ENCODE data around the gene CAD.

GRCh38 chr2:27278010-27278409 is 60.8 kb downstream of the CAD start:
- TF ChIP-seq CTCF (IDR thresholded peaks at IDR 0.05; ENCODE audit: low read depth, low read length, missing input control) = no peak
- no peak for TF ChIP-seq MAX (IDR thresholded peaks at IDR 0.05)
- no peak for TF ChIP-seq ATF3 (IDR thresholded peaks at IDR 0.05)
- no peak for TF ChIP-seq REST (IDR thresholded peaks at IDR 0.05)
- no peak for TF ChIP-seq TAF1 (conservative IDR thresholded peaks at IDR 0.05)
- no peak for TF ChIP-seq EGR1 (IDR thresholded peaks at IDR 0.05; ENCODE audit: low read depth in 2 of 2)
- TF ChIP-seq RAD21 (IDR thresholded peaks at IDR 0.05) = no peak
- TF ChIP-seq JUND (IDR thresholded peaks at IDR 0.05) = no peak
- TF ChIP-seq HNF4A (conservative IDR thresholded peaks at IDR 0.05) = no peak
- TF ChIP-seq HNF4G (IDR thresholded peaks at IDR 0.05) = no peak
- TF ChIP-seq YY1 (IDR thresholded peaks at IDR 0.05) = no peak
- TF ChIP-seq SP1 (IDR thresholded peaks at IDR 0.05) = no peak

Data from liver (tissue), 3 donors.